HG02943 (cell line): Measurements from ENCODE around the gene PDPN.

Source experiments
- ATAC-seq: cut with Tn5 transposase; IDR thresholded peaks from one replicate; pipeline ENCODE4 v1.9.1; 2021; ENCODE audit warnings: mild to moderate bottlenecking, low read depth, moderate library complexity; ENCODE audit not compliant: unreplicated experiment

PDPN gene

DNA sequence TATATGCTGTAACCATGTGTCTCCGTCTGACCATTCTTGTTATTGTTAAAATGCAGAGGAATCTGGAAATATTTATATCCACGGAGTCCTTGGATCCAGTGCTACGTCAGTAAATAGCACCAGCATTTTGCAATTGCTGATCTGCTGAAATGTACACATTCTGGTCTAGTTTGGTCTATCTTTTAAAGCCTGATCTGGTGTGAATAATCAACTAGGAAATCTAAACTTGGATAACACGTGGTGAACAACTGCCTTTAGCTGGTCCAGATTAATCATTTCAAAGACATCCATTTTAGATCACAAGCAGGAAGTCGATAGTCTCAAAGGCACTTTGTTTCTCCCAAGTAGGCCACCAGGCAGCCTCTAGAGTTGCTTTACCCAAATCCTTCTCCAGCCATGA lies 32.6 kb downstream of the PDPN start:
- ATAC-seq: no peak

DNA sequence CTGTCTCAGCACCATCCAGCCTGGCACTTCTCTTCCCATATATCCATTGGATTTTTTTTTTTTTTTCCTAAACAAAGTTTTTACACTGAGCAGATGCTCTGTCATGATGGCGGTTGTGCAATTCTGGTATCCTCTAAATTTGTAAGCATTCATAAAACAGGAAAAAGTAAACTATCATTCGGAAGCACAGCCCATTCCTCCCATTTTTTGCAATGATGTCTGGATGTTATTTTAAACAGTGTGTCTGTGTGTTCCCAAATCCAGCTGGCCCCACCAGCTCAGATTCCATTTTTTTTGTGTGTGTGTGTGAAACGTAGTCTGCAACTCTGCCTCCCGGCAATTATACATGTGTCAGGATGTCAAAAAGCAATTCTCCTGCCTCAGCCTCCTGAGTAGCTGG lies 33.5 kb downstream of the PDPN start:
- ATAC-seq: no peak

DNA sequence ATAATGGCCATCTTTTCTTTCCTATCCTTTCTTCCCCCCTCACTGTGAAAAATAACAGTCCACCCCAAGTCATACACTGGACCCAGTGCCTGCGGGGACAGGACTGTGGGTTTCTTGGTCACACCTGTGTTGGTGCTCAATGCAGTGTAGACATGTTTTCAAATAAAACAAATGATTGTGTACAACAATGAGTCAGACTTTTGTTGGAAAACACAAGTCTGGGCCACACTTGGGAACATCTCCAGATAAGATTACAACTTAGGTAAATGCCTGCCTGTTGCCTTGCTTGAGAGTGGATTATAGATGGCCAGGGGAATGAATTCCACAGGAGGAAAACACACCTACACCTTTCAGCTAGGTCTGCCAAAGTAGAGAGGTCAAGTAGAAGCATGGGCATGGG lies 34.1 kb downstream of the PDPN start:
- ATAC-seq: no peak

DNA sequence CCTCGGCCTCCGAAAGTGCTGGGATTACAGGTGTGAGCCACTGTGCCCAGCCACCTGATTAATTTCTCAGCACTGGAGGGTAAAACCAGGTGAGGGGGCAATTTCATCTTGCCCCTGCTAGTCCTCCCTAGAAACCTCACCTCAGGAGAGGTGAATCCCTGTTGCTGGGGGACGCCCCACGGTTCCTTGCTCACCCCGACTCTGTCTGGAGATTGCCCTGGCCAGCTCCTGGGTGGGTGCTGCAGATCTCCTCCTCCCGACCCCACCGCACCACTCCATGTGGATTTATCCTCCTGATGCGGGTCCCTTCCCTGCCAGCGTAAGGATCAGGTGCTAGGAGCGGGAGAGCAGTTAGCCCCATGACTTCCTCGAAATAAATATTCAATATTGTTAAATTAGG lies 34.9 kb downstream of the PDPN start:
- ATAC-seq: no peak

DNA sequence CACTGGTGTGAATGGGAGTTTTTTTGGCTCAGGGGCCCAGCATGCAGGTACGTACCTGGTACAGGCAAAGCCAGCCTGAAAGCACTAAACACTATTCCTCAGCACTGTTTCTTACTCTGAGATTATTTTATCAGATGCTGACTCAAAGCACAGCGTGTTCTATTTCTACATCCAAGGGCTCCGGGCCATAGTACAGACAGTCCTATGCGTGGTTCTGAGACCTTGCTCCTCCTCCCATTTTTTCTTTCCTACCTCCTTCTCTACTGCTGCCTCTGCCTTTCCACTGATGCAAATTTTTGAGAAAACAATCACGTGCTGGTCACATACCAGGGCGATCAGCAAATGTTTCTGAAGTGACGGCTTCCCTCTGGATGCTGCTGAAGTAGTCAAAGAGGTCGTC lies 36.3 kb downstream of the PDPN start:
- no peak for ATAC-seq

DNA sequence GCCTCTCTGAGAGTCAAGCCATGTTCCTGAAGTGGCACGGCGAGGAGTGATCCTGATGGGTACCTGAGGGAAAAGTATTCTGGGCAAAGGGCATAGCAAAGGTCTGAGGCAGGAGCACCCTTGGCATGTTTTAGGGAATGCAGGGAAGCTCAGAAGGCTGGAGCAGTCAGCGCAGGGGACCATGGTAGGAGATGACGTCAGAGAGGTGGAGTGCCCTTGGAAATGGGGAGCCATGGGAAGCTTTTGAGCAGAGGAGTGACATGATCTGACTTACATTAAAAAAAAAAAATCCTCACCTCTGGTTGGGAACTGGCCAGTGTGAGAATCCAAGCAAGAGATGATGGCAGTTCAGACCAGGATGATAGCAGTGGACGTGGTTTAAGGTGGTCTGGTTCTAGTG lies 37.2 kb downstream of the PDPN start:
- no peak for ATAC-seq

DNA sequence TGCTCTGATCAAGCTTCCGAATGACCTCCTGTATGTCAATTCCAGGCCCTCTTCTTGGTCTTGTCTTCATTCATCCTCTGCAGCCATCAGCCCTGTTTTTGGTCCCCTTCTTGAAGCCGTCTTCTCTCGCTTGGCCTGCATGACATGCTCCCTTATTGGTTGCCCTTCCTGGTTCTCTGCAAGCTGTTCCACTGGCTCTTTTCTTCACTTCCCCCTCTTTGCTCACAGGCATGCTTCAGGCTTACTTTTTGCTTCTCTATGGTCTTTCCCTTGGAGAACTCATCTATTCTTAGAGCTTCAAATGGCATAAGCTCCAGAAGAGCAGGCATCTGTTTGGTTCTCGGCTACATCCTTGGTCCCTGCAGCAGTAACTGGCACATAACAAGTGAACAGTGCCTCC lies 38.8 kb downstream of the PDPN start:
- ATAC-seq: no peak

DNA sequence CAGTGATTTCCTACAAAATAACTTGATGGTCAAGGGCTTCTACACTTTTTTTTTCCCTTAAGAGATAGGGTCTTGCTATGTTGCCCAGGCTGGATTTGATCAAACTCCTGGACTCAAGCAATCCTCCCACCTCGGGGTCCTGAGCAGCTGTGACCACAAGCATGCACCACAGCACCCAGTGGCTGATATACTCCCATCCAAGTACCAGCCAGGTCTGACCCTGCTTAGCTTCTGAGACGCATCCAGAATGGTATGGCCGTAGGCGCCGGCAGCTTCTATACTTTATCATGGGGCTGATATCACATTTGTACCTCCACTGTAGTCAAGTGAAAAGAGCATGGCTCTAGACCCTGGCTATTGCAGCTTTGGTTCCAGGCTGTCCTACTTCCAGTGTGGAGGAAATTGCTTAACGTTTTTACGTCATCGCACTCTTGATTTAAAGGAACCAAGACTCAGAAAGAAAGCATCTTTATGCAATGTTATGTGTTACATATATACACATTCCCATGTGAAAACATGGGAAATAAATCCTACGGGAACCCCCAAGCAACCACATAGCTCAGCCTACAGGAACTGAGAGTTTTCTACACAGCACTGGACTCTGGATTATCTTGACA lies 39.5 kb downstream of the PDPN start:
- ATAC-seq: no peak

DNA sequence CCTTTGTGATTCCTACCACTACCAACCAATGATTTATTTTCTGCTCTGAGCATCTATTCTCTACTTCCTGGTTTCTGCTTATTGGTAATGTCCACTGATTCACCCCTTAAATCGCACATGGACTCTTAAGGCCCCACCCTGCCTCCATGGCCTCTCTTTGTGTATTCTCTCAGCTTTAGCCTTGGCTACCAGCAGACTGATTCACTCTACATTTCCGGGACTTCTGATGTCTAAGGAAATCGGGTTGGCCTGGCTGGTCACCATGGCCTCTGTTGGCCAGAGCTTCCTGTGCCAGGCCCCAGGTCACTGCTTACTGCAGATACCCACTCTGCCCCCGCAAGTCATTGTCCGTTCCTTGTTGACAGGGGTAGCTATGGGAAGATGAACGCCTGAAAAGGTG lies 40.9 kb downstream of the PDPN start:
- ATAC-seq: no peak

DNA sequence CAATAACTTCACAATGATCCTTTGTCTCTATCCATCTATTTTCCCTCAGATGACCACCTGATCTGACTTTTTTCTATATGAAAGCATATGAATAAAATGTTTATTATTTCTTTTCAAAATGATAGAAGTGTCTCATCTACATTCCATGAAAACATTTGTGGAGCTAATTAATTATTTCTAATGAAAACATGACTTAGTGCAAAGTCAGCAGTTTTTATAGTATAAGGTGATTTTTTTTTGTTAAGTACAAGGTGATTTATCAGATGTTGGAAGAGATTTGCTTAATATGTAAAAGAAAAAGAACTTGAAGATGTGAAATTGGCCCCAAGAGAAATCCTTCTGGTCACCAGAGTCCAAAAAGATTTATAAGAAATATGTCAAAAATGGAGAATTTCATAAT lies 43.5 kb downstream of the PDPN start:
- ATAC-seq: no peak

DNA sequence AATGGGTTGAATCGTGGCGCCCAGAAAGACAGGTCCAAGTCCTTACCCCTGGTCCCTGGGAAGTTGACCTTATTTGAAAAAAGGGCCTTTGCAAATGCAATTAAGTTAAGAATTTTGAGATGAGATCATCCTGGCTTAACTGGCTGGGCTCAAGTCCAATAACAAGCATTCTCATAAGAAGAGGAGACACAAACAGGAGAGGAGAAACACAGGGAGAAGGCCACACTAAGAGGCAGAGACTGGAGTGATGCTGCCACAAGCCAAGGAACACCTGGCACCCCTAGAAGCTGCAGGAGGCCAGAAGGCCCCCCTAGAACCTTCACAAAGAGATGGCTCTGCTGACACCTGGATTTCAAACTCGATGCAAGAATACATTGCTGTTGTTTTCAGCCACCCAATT lies 44.6 kb downstream of the PDPN start:
- ATAC-seq: no peak

DNA sequence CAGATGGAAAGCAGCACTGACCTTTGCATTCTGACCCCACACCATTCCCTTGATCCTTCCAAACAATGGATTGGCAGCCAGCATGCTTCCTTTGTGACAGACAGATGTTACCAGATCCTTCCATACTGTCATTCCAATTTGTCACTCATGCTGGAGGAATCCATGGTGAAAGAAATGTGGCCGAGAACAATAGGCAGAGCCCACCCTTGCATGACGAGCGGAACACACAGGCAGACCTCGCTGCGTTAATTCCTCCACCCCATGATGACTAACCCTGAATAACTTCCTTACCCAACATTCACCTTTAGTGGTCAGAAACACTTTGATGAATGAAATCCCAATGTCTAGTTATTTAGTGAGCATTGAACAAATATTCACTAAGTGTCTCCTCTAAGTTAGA lies 45.1 kb downstream of the PDPN start:
- no peak for ATAC-seq

DNA sequence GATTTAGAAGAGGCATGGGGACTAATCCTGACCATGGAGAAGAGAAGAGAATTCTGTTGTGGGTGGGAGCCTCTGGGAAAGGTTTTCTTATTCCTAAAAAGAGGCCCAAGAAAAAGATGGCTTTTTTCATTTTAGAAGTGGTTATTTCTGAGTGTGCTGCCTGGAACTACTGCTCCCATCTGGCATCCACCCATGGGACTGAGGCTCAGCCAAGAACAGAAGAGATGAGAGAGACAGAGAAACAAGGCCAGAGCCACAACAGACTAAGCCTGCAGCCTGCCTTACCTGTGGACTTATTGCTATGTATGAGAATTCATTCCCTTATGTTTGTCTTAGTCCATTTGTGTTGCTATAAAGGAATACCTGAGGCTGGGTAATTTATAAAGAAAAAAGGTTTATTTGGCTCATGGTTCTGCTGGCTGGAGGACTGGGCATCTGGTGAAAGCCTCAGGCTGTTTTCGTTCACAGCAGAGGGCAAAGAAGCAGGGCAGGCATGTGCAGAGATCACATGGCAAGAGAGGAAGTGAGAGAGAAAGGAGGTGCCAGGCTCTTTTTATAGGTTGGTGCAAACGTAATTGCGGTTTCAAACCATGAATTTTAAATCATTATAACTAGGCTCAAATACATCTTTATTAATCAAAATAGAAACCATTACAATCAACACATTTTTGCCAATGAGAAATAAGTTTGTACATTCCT lies 58.8 kb downstream of the PDPN start:
- ATAC-seq: no peak

DNA sequence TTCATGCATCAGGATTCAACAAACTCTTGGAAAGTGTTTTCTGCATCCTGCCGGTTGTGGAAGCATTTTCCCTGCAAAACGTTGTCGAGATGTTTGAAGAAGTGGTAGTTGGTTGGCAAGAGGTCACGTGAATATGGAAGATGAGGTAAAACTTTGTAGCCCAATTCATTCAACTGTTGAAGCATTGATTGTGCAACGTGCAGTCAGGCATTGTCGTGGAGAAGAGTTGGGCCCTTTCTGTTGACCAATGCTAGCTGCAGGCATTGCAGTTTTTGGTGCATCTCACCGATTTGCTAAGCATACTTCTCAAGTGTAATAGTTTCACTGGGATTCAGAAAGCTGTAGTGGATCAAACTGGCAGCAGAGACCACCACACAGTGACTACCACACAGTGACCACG lies 59.4 kb downstream of the PDPN start:
- ATAC-seq: no peak

DNA sequence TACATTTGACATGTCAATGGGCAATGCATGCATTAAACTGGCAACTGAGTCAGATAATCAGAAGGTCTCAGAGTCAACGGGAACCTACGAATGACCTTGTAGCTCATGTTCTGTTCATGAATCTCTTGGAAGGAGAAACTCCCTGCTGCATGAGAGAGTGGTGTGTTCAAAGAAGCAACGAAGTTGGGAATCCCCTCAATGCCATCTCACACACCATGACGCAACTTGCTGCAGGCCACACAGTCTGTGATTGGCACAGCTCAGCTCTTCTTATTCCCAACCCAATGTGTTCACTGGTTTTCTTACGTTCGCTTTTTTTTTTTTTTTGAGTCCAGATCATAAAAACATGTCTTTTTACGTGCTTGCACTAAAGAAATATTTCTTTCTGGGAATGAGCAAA lies 62.9 kb downstream of the PDPN start:
- ATAC-seq: no peak

DNA sequence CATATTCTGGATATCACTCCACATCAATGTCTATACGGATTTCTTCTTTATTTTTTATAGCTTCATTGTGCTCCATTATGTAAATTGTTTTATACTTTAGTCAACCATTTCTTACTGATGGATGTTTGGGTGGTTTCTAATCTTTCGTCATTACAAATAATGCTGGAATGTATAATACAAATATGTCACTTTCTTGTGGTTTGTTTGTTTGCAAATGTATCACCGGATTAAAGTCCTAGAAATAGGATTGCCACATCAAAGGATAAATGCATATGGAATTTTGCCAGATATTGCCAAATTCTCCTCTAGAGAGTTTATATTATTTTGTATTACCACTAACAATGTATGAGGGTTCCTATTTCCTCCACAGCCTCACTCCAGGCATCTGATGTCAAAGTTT lies 67.6 kb downstream of the PDPN start:
- no peak for ATAC-seq

DNA sequence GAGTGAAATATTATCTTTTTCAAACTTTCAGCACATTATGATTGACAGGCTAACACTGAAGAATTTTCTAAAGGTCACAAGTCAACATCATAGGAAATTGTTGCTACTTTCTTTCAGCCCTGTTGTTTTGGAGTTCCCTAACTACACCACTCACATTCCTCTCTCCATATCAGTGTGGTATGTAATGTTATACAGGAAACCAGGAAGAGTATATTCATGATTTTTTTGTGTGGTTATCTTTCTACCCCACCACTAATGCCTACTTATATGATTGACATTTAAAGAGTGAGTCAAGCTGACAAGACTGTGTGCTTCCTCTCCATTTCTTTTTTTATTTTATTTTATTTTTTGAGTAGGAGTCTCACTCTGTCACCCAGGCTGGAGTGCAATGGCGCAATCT lies 68.6 kb downstream of the PDPN start:
- ATAC-seq: no peak

DNA sequence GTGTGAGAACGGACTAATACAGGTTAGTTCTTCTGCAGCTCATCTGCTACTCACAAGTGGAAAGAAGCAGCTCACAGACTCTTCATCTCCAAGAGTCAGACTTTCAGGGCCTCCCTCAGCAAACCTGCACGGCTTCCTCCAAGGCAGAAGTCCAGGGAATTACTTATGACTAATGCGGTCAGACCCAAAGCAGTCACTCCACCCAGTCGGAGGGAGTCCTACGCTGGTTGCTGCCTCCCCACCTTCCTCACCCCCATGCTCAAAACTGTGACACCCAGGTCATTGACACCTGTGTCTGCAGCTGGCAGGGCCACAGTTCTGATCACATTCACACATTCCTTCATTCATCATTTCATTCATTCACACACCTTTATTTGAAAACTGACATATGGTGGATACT lies 77.9 kb downstream of the PDPN start:
- no peak for ATAC-seq

DNA sequence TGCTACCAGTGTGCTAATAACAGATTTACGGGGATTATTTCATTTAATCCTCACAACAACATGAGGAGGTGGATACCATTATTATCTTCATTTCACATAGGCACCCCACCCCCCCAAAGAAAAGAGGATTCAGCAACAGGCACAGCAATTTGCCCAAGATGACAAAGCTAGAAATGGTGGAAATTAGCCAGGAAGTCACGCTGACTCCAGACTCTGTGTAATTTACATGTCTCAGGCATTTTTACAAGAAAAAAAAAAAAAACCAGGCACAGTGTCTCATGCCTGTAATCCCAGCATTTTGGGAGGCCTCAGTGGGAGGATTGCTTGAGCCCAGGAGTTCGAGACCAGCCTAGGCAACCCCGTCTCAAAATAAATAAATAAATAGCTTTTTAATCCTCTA lies 78.9 kb downstream of the PDPN start:
- no peak for ATAC-seq

DNA sequence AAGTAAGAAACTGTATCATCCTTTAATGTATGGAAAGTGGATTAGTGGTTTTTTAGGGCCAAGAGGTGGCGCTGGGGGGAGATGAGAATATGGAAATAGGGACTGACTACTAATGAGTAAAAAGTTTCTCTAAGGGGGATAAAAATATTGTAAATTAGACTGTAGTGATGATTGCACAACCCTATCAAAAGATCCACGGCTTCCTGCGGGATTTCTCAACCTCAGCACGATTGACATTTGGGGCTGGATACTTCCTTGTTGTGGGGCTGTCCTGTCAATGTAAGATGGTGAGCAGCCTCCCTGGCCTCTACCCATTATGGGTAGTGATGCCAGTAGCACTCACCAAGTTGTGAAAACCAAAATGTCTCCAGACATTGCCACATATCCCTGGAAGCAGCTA lies 80.3 kb downstream of the PDPN start:
- ATAC-seq: no peak

DNA sequence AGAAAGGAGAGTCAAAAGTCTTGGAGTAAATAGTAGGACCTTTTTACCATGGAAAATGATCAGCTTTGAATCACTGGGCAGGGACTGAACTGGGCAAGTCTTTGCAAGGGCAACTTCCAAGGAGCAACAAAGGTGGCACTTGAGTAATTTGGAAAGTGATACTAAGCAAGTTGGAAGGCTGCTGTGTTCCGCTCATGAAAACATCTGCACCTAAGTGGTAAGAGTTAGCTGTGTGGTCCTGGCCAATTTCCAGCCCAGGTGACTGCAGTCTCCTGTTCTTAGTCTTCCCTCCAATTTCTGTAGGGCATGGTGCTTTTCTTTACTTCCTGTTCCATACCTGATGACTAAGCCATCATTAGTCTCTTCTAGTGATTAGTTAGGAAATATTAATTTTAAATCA lies 80.8 kb downstream of the PDPN start:
- ATAC-seq: no peak

DNA sequence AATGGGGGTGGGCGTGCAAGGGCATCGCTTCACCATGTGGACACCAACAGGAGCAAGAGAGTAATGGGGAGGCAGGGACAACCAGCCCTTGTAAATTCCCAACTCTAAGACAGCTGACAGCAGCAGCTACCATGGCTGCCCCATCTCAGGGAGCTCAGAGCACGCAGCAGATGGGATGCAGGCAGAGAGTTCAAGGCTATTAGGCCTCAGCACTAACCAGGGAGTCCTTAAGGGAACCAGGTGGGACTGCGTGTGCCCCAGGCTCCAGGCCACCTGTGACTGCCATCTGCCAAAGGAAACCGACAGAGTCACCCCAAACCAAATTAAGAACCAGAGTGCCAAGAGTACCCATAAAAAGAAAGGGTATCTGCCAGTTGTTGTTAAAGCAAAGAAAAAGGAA lies 82.7 kb downstream of the PDPN start:
- no peak for ATAC-seq
